ENCODE data around the gene TAT.

DNA sequence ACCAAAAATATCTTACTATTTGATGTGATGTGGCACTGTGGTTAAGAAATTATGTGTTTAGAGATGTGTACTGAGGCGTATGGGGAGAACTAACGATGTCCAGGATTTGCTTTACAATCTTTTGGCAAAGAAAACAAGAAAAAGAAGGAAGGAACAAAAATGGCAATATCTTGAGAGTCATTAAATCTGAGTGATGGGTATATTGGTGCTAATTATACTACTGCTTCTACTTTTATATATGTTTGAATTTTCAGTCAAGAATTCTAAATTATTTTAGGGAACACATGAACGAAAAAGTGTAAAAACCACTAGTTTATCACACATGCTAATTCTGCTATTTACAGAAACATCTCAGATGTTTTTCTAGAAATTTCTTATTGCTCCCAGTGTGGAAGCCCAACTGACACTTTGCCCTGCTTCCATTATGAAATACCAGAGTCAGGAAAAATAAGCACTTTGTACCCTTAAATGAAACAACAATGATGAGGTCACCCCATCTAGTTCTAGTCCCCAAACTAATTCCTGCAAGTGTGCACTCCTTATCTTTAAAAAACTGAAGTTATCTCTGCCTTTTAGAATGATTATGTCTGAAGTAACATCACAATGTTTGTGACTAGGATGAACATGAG lies 18.8 kb downstream of the TAT start:
- TF ChIP-seq CTCF (IDR thresholded peaks at IDR 0.05) (no peak), POLR2A (IDR thresholded peaks at IDR 0.05) (no peak)

All from adrenal gland (tissue), 5 donors.